ENCODE data around the gene JTB.

JTB gene

GRCh38 chr1:153953859-153954365, 23.6 kb downstream of the JTB start:
- TF ChIP-seq POLR2AphosphoS5 (IDR thresholded peaks at IDR 0.05; ENCODE audit: low read depth, low read length) (no peak), FOXP2 (optimal IDR thresholded peaks at IDR 0.05; ENCODE audit: borderline replicate concordance, extremely low read depth, extremely low read length, insufficient read depth) (no peak), REST (IDR thresholded peaks at IDR 0.05; ENCODE audit: insufficient read depth in 1 of 2, low read depth in 2 of 2, low read length in 2 of 2) (no peak), TAF1 (IDR thresholded peaks at IDR 0.05; ENCODE audit: borderline replicate concordance, insufficient read depth, low read length) (no peak), SIN3A (IDR thresholded peaks at IDR 0.05; ENCODE audit: borderline replicate concordance, insufficient read depth, low read length) (no peak)

GRCh38 chr1:153951801-153952200, 25.7 kb downstream of the JTB start:
- TF ChIP-seq TAF1 (IDR thresholded peaks at IDR 0.05; ENCODE audit: borderline replicate concordance, insufficient read depth, low read length) (no peak), POLR2AphosphoS5 (IDR thresholded peaks at IDR 0.05; ENCODE audit: low read depth, low read length) (no peak), REST (IDR thresholded peaks at IDR 0.05; ENCODE audit: insufficient read depth in 1 of 2, low read depth in 2 of 2, low read length in 2 of 2) (no peak)

- TF ChIP-seq FOXP2 (optimal IDR thresholded peaks at IDR 0.05; ENCODE audit: borderline replicate concordance, extremely low read depth, extremely low read length, insufficient read depth) (no peak), SIN3A (IDR thresholded peaks at IDR 0.05; ENCODE audit: borderline replicate concordance, insufficient read depth, low read length) (no peak), TAF1 (IDR thresholded peaks at IDR 0.05; ENCODE audit: borderline replicate concordance, insufficient read depth, low read length) (no peak), POLR2AphosphoS5 (IDR thresholded peaks at IDR 0.05; ENCODE audit: low read depth, low read length) (no peak), REST (IDR thresholded peaks at IDR 0.05; ENCODE audit: insufficient read depth in 1 of 2, low read depth in 2 of 2, low read length in 2 of 2) (no peak)
These were observed 26.3 kb downstream of the JTB start for GRCh38 chr1:153951183-153951582.

- TF ChIP-seq POLR2AphosphoS5 (IDR thresholded peaks at IDR 0.05; ENCODE audit: low read depth, low read length) = no peak; the same call in 1 of the 2 replicates
- TF ChIP-seq REST (IDR thresholded peaks at IDR 0.05; ENCODE audit: insufficient read depth in 1 of 2, low read depth in 2 of 2, low read length in 2 of 2) = peak; percentile 23 to 40; a peak in 1 of 4 replicates
- peak; percentile 88 for TF ChIP-seq TAF1 (IDR thresholded peaks at IDR 0.05; ENCODE audit: borderline replicate concordance, insufficient read depth, low read length)
- peak; percentile 88; the same call in 1 of the 2 replicates for TF ChIP-seq SIN3A (IDR thresholded peaks at IDR 0.05; ENCODE audit: borderline replicate concordance, insufficient read depth, low read length)
- TF ChIP-seq FOXP2 (optimal IDR thresholded peaks at IDR 0.05; ENCODE audit: borderline replicate concordance, extremely low read depth, extremely low read length, insufficient read depth) = peak; percentile 70
These were observed 30.7 kb downstream of the JTB start, which contains the start of gene DENND4B for GRCh38 chr1:153946622-153947241. Gene DENND4B (minus strand): TSS chr1:153946718. CDS start chr1:153944374, 2,344 bp downstream.
